GM18907 (cell line): ENCODE results near the gene HTT-AS.
"Not testable (repeated sequence)": the region's sequence is repeated elsewhere in the genome, so short reads cannot be mapped to it uniquely, and the experiment has no call there.

Experiments
- ATAC-seq: cut with Tn5 transposase; IDR thresholded peaks from one replicate; pipeline ENCODE4 v1.9.1; 2021; ENCODE audit warnings: mild to moderate bottlenecking, moderate library complexity; ENCODE audit not compliant: unreplicated experiment

The HTT-AS gene

GRCh38 chr4:3054169-3054759, 20.1 kb downstream of the HTT-AS start:
- no peak for ATAC-seq

- ATAC-seq = not testable (repeated sequence)
These were observed 23.0 kb downstream of the HTT-AS start for GRCh38 chr4:3051141-3051897.

GRCh38 chr4:3047464-3048286, 26.7 kb downstream of the HTT-AS start:
- ATAC-seq = peak; percentile 87

- no peak for ATAC-seq
These were observed 27.7 kb downstream of the HTT-AS start for GRCh38 chr4:3046623-3047022.

DNA sequence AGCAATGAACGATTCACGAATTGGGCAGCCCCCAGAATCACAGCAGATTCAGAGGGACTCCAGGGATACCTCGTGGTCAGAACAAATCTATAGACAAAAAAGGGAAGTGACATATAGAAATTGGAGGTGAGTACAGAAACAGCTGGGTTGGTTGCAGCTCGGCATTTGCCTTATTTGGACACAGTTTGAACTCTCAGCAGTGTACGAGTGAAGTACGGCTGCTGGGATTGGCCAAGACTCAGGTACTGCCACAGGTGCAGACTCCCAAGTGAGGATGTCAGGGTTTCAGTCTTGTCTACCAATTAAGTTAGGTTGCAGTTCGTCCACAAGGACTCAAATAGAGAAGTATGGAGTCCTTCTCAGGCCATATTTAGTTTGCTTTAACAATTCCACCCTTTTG, 28.2 kb downstream of the HTT-AS start:
- no peak for ATAC-seq

DNA sequence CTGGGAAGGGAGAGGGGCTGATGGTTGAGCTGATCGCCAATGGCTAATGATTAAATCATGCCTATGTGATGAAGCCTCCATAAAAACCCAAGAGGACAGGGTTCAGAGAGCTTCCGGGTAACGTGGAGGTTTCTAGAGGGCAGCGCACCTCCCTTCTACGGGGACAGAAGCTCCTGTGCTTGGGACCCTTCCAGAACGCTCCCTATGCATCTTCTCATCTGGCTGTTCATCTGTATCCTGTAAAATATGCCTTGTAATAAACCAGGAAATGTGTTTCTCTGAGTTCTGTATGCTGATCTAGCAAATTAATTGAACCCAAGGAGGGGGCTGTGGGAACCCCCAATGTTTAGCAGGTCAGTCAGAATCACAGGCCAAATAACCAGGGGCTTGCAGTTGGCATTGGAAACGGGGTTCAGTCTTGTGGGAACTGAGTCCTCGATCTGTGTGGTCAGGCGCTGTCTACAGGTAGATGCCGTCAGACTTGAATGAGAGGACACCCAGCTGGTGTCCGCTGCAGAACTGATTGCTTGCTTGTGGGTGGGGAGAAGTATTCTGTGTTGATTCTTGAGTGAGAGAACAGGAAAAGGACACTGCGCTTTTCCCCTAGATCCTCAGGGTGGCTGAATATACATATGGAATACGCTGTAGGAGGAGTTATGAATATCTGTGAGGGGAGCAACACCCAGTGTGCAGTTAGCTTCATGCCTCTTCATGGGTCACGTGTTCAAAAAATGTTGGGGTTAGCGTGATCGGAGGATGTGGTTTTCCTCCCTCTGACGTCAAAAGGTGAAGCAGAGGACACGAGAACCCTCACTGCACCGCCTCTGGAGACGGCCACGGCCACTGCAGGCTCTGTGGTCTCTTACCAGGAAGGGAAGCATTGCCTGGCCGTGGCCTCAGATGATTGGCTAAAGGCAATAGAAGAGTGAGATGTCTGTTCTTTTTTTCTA, 29.2 kb downstream of the HTT-AS start:
- ATAC-seq = no peak

DNA sequence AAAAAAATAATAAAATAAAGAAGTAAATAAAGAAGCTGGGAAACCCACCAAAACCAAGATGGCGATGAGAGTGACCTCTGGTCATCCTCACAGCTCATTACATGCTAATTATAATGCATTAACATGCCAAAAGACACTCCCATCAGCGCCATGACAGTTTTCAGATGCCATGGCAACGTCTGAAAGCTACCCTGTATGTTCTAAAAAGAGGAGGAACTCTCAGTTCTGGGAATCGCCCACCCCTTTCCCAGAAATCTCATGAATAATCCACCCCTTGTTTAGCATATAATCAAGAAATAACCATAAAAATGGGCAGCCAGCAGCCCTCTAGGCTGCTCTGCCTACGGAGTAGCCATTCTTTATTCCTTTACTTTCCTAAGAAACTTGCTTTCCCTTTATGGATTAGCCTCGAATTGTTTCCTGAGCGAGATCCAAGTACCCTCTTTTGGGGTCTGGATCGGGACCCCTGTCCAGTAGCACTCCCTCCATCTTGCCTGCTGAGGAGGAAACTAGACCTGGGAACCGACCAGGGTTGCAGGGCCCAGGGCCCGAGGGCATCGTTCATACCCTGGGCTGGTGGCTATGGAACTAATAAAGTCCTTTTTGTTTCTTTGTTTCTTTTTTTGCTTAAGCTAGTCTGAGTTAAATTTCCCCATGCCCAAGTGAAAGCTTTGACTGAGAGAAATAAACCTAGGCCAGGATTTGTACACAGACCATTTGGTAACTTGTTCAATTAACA, 30.9 kb downstream of the HTT-AS start:
- no peak for ATAC-seq

- no peak for ATAC-seq
These were observed 32.1 kb downstream of the HTT-AS start for GRCh38 chr4:3042226-3042625.

DNA sequence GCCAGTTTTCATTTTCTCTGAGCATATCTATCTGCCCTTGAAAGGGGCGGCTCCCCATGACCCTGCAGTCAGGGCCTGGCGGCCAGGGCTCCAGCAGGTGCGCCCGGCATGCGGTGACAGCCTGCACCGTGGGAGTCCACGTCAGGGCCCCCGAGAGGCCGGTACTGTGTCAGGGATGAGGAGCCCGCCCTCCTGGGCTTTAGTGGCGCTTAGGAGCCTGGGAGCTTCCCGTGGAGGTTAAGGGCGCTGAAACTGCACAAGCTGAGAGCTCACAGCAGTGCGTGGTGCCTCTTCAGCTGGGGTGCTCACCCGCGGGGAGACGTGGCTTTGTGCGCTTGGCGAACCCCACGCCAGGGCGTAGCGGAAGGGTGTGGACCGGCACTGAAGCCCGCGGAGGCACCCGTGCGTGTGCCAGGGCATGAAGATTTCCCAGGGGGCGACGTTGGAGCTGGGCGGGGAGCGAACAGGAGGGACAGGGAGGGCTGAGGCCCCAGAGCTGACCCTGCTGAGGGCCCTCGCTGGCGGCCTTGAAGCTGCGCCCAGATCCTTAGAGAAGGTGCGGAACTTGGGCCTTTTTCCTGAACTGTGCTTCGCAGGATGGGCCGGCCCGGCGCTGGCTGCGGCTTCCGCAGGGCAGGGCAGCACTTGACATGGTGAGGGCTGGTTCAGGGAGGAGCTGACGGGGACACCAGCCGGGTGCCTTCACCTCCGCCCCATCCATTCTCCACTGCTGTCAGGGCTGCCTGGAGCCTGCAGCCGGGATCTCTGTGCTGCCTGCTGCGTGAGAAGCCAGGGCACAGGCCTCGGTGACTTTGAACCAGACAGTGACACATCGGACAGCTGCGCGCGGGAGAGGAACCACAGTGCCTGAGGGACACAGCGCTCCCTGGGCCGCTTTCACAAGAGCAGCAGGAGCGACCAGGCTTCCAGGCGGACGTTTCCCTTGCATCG, 32.9 kb downstream of the HTT-AS start:
- peak; percentile 28 for ATAC-seq

DNA sequence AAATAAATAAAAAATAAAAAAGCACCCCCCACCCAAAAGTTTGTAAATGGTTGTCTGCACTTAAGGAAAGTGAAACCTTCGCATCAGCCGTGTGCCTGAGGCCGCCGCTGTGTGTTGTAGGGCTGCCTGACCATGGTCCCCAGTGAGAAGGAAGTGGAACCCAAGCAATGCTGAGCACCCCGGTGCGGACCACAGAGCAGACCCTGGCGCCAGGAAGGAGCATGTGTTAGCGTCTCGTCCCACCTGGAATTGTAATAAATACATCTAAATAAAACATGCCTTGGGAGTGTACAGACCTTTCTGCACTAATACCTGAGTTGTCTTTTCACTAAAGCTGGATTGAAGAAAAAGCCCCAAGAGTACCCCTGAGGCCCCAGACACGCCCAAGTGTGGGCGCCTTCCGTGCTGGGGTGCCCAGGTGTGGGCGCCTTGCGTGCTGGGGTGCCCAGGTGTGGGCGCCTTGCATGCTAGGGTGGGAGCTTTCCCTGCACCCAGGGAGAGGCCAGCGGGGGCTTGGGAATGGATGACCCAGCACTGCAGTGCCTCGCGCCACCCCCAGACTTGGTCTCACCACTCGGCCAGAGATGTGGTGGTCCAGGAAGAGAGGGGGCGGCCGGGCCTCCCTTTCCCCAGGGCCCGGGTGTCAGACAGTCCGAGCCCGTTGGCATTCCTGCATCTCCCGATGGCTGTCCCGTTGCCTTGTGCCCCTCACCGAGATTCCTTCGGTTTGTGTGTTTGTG, 33.7 kb downstream of the HTT-AS start:
- ATAC-seq = no peak

DNA sequence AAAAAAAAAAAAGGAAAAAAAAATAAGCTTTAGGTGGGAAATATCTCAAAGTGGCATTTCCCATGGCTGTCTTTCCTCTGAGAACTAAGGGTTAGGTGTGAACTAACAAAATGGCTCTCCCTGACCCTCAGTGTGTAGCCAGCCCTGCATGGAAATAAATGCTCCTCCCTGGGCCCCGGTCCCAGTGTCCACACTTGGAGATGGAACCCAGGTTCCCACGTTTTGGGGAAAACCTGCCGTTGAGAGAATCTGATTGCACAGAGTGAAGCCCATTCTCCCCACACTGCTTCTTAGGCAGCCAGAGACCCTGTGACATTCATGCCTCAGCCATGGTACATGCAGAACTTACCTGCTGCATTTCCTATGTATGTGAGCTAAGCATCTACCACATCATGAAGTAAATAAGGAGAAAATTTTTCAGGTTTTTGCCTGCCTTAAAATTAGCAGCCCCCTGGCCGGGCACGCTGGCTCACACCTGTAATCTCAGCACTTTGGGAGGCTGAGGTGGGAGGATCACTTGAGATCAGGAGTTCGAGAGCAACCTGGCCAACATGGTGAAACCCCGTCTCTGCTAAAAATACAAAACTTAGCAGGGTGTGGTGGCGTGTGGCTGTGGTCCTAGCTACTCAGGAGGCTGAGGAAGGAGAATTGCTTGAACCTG, 34.5 kb downstream of the HTT-AS start:
- no peak for ATAC-seq

DNA sequence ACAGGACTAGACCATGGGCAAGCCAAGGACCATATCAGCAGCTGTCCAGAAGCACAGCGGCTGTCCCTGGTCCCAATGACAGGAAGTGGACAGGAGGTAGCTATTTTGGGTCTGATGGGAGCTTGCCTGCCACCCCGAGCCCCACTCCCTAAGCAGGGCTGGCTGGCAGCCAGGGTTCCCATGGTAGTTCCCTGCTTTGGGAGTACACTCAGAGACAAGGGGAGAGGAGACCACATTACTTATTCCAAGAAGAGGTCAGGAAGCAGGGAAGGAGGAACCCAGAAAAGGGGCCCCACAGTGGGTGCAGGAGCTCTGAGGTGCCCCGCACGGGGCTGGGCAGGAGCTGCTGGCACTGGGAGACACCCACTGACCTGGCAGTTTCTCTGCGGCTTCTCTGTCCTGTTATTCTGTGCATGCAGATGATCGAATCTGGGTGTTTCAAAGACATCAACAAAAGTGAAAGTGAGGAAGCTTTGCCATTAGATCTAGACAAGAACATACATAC, 36.3 kb downstream of the HTT-AS start:
- ATAC-seq = no peak

DNA sequence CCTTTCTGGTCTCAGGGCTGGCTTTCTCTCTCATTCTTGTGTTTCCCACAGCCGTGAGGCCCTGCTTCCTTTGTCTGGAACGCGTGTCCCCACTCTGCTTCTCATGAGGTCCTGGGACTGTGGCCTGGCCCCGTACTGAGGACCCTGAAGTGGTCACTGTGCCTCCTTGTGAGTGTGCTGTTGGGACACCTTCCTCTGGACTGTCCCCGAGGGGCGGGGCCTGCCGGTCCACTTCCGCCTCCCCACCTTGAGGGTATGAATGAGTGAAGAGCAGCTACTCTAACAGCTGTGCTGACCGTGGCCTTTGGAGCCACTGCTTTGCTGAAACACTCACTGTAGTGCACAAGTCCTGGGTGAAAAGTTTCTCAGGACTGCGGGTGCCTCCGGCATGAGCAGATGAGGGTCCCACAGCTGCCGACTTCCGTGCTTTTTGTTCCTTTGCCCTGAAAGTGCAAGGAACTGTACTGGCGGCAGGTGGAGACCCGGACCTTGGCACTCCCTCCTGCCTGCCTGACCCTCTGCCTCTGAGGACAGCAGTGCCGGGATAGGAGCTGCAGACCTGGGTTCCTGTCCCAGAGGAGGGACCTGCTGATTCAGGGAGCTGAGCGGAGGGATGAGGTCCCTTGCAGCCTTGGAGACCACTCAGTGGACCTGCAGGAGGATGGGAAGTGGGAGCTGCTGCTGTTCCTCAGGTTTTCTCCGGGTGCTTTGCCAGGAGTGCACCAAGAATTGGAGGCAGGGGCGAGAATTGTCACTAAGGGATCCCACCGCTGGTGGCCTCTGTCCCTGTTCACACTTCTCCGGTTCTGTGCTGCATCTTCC, 38.0 kb downstream of the HTT-AS start:
- no peak for ATAC-seq

DNA sequence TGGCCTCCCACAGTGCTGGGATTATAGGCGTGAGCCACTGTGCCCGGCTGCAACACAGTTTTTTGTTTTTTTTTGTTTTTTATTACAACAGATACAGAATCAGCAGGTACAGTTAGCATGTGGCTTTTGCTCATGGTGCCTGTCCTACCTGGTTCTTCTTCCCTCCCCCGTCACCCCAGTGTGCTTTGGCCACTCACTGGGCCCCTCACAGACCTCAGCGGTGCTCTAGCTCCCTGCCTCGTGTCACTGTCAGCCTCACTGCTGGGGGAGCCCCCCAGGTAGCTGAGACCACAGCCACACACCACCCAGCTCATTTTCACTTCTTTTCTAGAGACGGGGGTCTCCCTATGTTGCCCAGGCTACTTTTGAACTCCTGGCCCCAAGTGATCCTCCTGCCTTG, 38.7 kb downstream of the HTT-AS start:
- ATAC-seq = no peak

DNA sequence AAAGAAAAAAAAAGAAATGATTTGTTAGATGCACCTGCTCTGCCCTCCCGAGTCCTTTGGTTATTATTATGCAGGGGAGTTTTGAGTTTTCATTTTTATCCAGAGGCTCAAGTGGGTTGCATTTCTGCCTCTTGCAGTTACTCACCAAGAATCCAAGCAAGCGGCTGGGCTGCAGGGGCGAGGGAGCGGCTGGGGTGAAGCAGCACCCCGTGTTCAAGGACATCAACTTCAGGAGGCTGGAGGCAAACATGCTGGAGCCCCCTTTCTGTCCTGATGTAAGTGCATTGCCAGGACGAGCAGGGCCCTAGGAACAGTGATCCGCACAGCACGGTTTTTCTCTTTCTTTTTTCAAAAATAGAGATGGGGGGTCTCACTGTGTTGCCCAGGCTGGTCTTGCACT, 39.1 kb downstream of the HTT-AS start:
- ATAC-seq = no peak

DNA sequence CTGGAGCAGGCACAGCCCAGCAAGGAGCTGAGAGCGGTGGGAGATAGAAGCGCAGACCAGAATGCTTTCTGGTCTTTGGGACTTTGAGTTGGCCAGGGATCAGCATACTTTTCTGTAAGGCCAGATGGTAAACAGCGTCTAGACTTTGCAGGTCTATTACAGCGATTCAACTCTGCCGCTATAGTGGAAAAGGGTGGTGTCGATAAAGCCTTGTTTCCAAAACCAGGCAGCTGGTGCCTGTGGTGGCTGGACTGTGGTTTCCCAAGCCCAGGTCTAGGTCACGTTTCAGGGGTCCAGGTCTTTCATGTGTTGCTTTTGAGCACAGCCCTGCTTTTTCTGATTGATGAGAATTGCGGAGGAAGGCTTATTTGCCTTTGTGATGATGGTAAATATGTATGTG, 40.1 kb downstream of the HTT-AS start:
- no peak for ATAC-seq
